OCI-LY1 (cell line): ENCODE results near the gene HTR2C.

Source experiments
- CTCF ChIP-seq: fragments of 200-600 bp; sonication (generic), shearing (Covaris generic); IDR thresholded peaks from 2 replicates; pipeline ENCODE4 v1.5.1; 2017; ENCODE audit warnings: mild to moderate bottlenecking, antibody characterized with exemption, low read length, moderate library complexity, mixed read lengths
- EZH2 ChIP-seq: fragments of 200-600 bp; sonication (generic), shearing (Covaris generic); IDR thresholded peaks from 2 replicates; pipeline ENCODE4 v1.8.0; 2017; ENCODE audit warnings: borderline replicate concordance, mixed run types, mild to moderate bottlenecking, antibody characterized with exemption, low read length, moderate library complexity, mixed read lengths

GRCh38 chrX:114635986-114636385, 52.1 kb downstream of the HTR2C start:
- TF ChIP-seq CTCF = no peak
- TF ChIP-seq EZH2 = no peak
